GM23338 (cell line): ENCODE data around the gene CACHD1. TPM values are rescaled to one million over a fixed set of nuclear protein-coding genes. Genes with fewer than 3 reads are reported as not detected.
"Not testable (repeated sequence)": the region's sequence is repeated elsewhere in the genome, so short reads cannot be mapped to it uniquely, and the experiment has no call there.

ENCODE experiments used
- ATAC-seq: fragments of 200-7000 bp; cut with Tn5 transposase; 3 replicates; pipeline ENCODE4 v1.9.1; 2020
- DNase-seq: peaks from one replicate; pipeline ENCODE4 v3.0.0-alpha.2; 2015; ENCODE audit warnings: low spot score
- H2AFZ ChIP-seq: fragments of 200-600 bp; sonication (generic); 2 replicates; pipeline ENCODE4 v1.8.0; 2016; ENCODE audit warnings: antibody characterized with exemption, mild to moderate bottlenecking, moderate library complexity
- H3F3A ChIP-seq: fragments of 200-600 bp; sonication (generic); replicated peaks from 2 replicates; pipeline ENCODE4 v1.8.0; 2017; ENCODE audit warnings: antibody characterized with exemption, mixed run types, low read depth
- H3K27ac ChIP-seq: fragments of 200-600 bp; sonication (generic); 2 replicates; pipeline ENCODE4 v1.6.1; 2016; ENCODE audit warnings: low read depth
- H3K27me3 ChIP-seq: fragments of 200-600 bp; sonication (generic); 2 replicates; pipeline ENCODE4 v1.8.0; 2016; ENCODE audit warnings: mild to moderate bottlenecking, mixed run types, moderate library complexity; ENCODE audit not compliant: insufficient read depth
- H3K36me3 ChIP-seq: fragments of 200-600 bp; sonication (generic); 2 replicates; pipeline ENCODE4 v1.8.0; 2016; ENCODE audit warnings: mild to moderate bottlenecking; ENCODE audit not compliant: insufficient read depth
- H3K4me1 ChIP-seq: fragments of 200-600 bp; sonication (generic); 2 replicates; pipeline ENCODE4 v1.8.0; 2016; ENCODE audit warnings: mild to moderate bottlenecking, moderate library complexity; ENCODE audit not compliant: insufficient read depth
- H3K4me2 ChIP-seq: fragments of 200-600 bp; sonication (generic); 2 replicates; pipeline ENCODE4 v1.7.1; 2017; ENCODE audit warnings: mixed run types
- H3K4me3 ChIP-seq: fragments of 200-600 bp; sonication (generic); 2 replicates; pipeline ENCODE4 v1.6.1; 2016; ENCODE audit warnings: mixed run types
- H3K79me2 ChIP-seq: fragments of 200-600 bp; sonication (generic); replicated peaks from 2 replicates; pipeline ENCODE4 v1.8.0; 2017; ENCODE audit warnings: mild to moderate bottlenecking; ENCODE audit not compliant: insufficient read depth
- H3K9me2 ChIP-seq: fragments of 200-600 bp; sonication (generic); 2 replicates; pipeline ENCODE4 v1.8.0; 2017; ENCODE audit not compliant: insufficient read depth
- H4K20me1 ChIP-seq: fragments of 200-600 bp; sonication (generic); replicated peaks from 2 replicates; pipeline ENCODE4 v1.8.0; 2017; ENCODE audit warnings: mild to moderate bottlenecking; ENCODE audit not compliant: insufficient read depth
- H3K27ac Mint-ChIP-seq: 2 replicates; pipeline ENCODE4 v1.8.0; 2020; ENCODE audit warnings: inconsistent platforms, mild to moderate bottlenecking, moderate library complexity, mixed read lengths
- H3K27me3 Mint-ChIP-seq: 3 replicates; pipeline ENCODE4 v1.8.0; 2022; ENCODE audit warnings: low read depth, mild to moderate bottlenecking, moderate library complexity, mixed read lengths, inconsistent platforms; ENCODE audit not compliant: insufficient read depth, poor library complexity
- H3K36me3 Mint-ChIP-seq: 3 replicates; pipeline ENCODE4 v1.8.0; 2021; ENCODE audit warnings: low read depth, mild to moderate bottlenecking, inconsistent platforms, moderate library complexity, mixed read lengths
- H3K4me1 Mint-ChIP-seq: 3 replicates; pipeline ENCODE4 v1.8.0; 2020; ENCODE audit warnings: mild to moderate bottlenecking, inconsistent platforms, mixed read lengths
- H3K4me3 Mint-ChIP-seq: 3 replicates; pipeline ENCODE4 v1.8.0; 2021; ENCODE audit warnings: moderate library complexity, mild to moderate bottlenecking, inconsistent platforms, mixed read lengths
- H3K9me3 Mint-ChIP-seq: 3 replicates; pipeline ENCODE4 v1.8.0; 2020; ENCODE audit warnings: moderate library complexity, mild to moderate bottlenecking, inconsistent platforms, mixed read lengths
- CREB1 ChIP-seq: fragments of 250-450 bp; sonication (Bioruptor Pico); IDR thresholded peaks from 2 replicates; pipeline ENCODE4 v1.5.0; 2020; ENCODE audit warnings: low read depth, mild to moderate bottlenecking, moderate library complexity
- EZH2 ChIP-seq: fragments of 200-600 bp; sonication (generic); IDR thresholded peaks from one replicate; pipeline ENCODE4 v1.8.0; 2017; ENCODE audit warnings: antibody characterized with exemption, mild to moderate bottlenecking, low read depth; ENCODE audit not compliant: unreplicated experiment
- JUNB ChIP-seq: IDR thresholded peaks from one replicate; pipeline ENCODE4 v1.6.1; 2016; ENCODE audit warnings: antibody characterized with exemption; ENCODE audit not compliant: unreplicated experiment
- POLR2AphosphoS5 ChIP-seq: IDR thresholded peaks from 2 replicates; pipeline ENCODE4 v1.6.1; 2016; ENCODE audit warnings: antibody characterized with exemption, low read depth
- STAT1 ChIP-seq: IDR thresholded peaks from one replicate; pipeline ENCODE4 v1.6.1; 2016; ENCODE audit warnings: antibody characterized with exemption; ENCODE audit not compliant: unreplicated experiment
- ZNF331 ChIP-seq: fragments of 250-450 bp; sonication (Bioruptor Pico); IDR thresholded peaks from 2 replicates; pipeline ENCODE4 v1.5.0; 2020; ENCODE audit warnings: low read depth, mild to moderate bottlenecking, moderate library complexity
- ZNF462 ChIP-seq: fragments of 250-450 bp; sonication (Bioruptor Pico); IDR thresholded peaks from 2 replicates; pipeline ENCODE4 v1.5.0; 2020; ENCODE audit warnings: mild to moderate bottlenecking, moderate library complexity
- polyA plus RNA-seq: library from polyadenylated mRNA; unstranded; fragments of >200 nt; fragmentation: Nextera tagmentation; extraction: Ambion mirVana; gene quantifications from 2 replicates; pipeline ENCODE4 v1.2.1, GENCODE V29; 2016
- total RNA-seq: library from RNA; depleted of rRNA; stranded (reverse); fragments of >200 nt; shearing (Covaris generic); gene quantifications from 2 replicates; pipeline ENCODE4 v1.2.3, GENCODE V29; 2014

CACHD1 gene
- total and polyA plus RNA-seq, 2 experiments from 2014 or later, result 12.6 to 43.7 TPM

DNA sequence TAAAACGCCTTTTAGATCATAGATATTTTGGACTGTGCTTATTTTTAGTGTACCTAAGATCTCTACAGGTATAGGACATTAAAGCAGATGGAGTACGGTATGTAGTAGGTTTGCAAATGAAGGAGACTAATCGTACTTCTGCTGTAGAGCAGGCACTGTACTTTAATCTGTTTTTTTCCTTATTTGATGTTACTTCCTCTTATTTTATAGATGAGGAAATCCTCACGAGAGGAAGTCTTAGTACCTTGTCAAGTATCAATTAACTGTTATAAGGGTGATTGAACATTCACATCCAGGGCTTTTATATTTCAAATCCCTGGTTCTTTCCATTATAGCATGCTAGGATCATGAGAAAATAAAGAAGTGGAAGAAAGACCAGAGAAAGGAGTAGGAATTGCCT, 41.1 kb downstream of the CACHD1 start:
- peaks cover 11% of the 10 kb centered on the region for H3K27me3 Mint-ChIP-seq
- H3K4me3 Mint-ChIP-seq, result no peak overlapping the region
- peaks cover 69% of the 10 kb centered on the region for H4K20me1 ChIP-seq
- H3K27me3 ChIP-seq, result peaks cover 39% of the 10 kb centered on the region
- H3K4me1 ChIP-seq, result peaks cover 86% of the 10 kb centered on the region
- no peaks in the 10 kb centered on the region for H3K36me3 ChIP-seq
- no peaks in the 10 kb centered on the region; the same call in 2 of the 3 replicates for H3K36me3 Mint-ChIP-seq
- H3K4me1 Mint-ChIP-seq, result peaks cover 77% of the 10 kb centered on the region
- no peaks in the 10 kb centered on the region for H3K9me3 Mint-ChIP-seq
- H3K4me2 ChIP-seq, result no peak overlapping the region
- H3K9me2 ChIP-seq, result no peaks in the 10 kb centered on the region
- H3K27ac Mint-ChIP-seq, result no peak overlapping the region
- no peak overlapping the region for H3K27ac ChIP-seq
- H2AFZ ChIP-seq, result no peak overlapping the region
- TF ChIP-seq EZH2 (no peak), CREB1 (CRISPR knock-in tag) (no peak), ZNF331 (no peak), POLR2AphosphoS5 (no peak), JUNB (no peak), STAT1 (no peak), ZNF462 (CRISPR knock-in tag) (no peak)
- H3F3A ChIP-seq, result 0 out of 2 replicates have a peak, but pooled peaks cover 6% of the 10 kb centered on the region
- peaks cover 100% of the 10 kb centered on the region for H3K79me2 ChIP-seq
- H3K4me3 ChIP-seq, result no peak overlapping the region
- no peak for ATAC-seq
- DNase-seq, result no peak

DNA sequence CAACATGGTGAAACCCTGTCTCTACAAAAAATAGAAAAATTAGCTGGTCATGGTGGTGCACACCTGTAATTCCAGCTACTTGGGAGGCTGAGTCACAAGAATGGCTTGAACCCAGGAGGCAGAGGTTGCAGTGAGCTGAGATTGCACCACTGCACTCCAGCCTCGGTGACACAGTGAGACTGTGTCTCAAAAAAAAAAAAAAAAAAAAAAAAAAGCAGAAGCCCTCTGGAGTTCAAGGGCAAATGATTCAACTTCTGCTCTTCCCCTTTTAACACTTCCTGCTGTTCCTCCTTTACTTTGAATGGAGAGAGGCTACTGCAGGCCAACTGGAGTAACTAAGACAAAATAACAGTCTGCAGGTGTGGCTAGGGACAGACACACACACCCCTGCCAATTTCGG, 42.3 kb downstream of the CACHD1 start:
- H3K27ac ChIP-seq, H3K9me2 ChIP-seq, H3K4me2 ChIP-seq, DNase-seq, H3K27me3 Mint-ChIP-seq, H3K27ac Mint-ChIP-seq, H3K36me3 ChIP-seq, ATAC-seq, H3K9me3 Mint-ChIP-seq, H3K4me3 ChIP-seq, H3F3A ChIP-seq, H3K4me3 Mint-ChIP-seq, H2AFZ ChIP-seq, H3K36me3 Mint-ChIP-seq: not testable (repeated sequence)
- peaks cover 77% of the 10 kb centered on the region for H3K4me1 Mint-ChIP-seq
- Histone ChIP-seq H3K4me1 (peaks cover 86% of the 10 kb centered on the region), H3K27me3 (peaks cover 27% of the 10 kb centered on the region), H4K20me1 (peaks cover 61% of the 10 kb centered on the region), H3K79me2 (peaks cover 100% of the 10 kb centered on the region)
